GM12872 (cell line): ENCODE measurements around the gene SPATC1L.

ENCODE experiments used
- CTCF ChIP-seq: IDR thresholded peaks from 3 replicates; pipeline ENCODE4 v1.5.1; 2011; ENCODE audit warnings: low read depth, mild to moderate bottlenecking, low read length, moderate library complexity; ENCODE audit not compliant: insufficient read depth

Gene SPATC1L

DNA sequence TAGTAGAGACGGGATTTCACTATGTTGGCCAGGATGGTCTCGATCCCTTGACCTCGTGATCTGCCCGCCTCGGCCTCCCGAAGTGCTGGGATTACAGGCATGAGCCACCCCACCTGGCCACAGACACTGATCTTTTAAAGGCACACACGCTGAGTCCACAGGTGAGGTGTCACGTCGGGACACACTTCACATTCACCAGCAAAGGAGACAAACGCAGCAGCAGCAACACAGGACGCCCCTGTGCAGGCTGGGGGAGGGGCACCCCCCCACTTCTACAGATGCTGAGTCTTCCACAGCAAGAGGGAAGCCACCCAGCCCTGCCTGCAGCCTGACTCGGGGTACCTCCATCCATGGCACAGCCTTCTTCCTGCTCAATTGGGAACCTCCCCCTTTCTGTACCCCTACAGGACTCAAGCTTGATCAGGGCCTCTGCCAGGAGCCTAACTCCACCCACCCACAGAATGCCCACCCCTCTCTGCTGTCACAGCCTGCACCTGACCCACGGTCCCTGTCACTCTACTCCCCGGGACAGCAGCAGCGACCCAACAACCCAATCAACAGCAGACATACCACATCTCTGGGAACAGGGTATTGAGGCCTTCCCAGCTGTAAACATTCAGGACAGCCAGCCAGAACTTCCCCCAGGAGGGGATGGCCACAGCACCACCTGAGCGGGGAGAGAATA, 34.8 kb upstream of the SPATC1L start:
- no peak for TF ChIP-seq CTCF

DNA sequence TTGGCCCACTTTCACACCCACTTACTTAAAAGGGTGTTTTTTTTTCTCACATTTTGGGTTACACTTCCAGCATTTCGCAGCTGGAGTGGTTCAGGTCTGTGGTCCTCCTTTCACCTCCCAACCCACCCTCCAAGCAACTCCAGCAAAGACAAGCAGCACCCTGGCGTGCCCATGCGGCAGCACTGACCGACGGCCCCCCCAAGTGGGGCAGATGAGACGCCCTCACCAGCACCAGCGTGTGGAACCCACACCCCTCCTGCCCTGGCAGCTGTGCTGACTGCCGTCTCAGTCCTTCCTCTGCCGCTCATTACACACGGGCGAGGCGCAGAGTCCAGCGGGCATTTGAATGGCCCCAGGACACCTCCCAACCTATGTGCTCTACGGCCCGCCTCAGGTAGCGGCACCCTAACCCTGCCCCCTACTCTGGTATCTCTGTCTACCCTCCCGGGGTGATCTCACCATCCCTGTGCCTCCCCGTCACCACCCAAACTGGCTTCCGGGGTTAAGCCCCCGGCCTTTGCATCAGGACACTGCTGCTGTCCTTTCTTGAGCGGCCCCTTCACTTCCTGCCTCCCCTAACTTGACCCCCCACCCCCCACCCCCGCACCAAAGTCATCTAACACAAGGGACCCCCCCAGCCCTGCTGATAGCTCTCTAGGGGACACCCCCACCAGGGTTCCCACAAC, 33.4 kb upstream of the SPATC1L start:
- no peak for TF ChIP-seq CTCF

DNA sequence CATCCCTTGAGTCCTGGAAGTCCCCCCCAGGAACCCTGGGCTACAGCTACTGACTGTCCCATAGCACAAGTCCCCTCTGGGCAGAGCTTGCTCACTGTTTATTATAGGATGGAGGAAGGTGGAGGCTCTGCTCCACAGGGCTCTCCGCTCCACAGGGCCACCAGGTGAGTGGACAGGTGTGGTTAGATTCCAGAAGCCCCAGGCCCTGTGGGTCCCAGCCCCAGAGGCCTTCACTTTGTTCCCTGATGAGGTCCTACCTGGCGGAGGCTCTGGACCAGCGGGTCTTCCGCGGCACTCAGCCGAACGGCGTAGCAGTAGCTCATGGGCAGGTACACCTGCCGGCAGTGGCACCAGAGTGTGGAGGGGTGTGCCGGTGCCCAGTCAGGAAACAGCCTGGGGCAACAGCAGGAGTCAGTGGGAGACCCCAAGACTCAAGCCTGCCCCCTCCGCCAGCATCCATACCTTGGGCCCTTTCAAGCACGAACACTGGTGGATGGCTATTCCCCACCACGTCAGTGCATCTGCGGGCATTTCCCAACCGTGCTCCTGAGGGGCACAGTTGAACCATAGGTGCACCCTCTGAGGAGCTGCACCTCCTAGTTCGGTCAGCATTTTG, 32.0 kb upstream of the SPATC1L start:
- TF ChIP-seq CTCF = no peak

DNA sequence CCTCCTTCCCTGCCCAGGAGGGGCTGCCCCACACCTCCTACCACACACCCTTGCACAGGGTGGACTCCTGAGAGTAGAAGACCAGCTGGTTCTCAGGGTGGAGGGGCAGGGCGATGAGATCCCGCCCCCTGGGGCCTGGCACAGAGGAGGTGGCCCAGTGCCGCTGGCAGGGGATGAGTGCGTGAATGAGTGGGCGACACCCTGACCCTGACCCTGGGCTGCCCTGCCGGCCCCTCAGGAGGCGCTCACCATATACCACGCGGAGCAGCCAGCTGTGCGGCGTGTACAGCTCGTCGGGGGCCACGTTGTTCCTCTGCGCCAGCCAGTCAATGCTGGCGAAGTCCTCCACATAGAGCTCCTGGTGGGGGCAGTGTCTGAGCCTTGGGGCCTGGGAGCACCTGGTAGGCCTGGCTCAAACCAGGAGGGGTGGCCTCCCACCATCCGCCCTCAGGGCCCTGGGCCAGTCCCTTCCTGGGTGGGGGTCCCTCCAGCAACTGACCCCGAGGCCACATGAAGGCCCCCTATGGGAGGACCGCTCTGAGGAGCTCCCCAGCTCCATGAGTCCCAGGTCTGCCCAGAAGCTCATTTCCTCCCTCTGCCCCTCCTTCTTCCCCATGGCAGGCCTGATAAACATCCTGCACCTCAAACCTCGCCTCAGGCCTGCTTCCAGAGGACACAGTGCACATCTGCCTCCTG, 31.3 kb upstream of the SPATC1L start:
- no peak for TF ChIP-seq CTCF

GRCh38 chr21:46214478-46215340, 30.4 kb upstream of the SPATC1L start:
- no peak for TF ChIP-seq CTCF

DNA sequence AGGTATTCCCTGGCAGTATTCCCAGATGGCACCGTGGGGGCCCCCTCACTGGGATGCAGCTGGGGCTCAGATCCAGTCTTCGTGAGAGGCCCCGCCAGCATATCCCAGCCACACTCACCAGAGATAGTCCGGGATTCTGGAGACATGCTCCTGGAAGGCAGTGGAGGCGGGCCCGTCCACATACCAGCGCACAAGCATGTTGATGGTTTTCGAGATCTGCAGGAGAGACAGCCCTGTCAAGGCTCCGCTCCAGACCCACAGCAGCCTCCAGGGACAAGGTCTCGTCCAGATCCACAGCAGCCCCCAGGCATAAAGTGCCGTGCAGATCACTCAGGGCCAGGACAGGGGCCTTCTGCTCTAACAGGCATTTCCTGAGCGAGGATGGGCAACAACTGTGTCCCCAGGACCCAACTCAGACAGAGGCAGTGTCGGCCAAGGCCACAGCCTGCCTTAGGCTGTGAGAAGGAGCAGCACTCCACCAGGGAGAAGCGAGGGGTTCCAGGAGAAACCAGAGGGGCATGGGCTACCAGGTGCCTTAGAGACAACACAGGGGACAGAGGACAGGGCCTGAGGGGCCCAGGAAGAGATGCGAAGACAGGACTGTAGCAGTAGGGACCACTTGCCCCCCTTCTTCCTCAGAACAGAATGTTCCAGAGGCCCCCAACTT, 29.5 kb upstream of the SPATC1L start:
- TF ChIP-seq CTCF = no peak
